Transverse colon (tissue), 4 donors: Measurements from ENCODE around the gene GRHPR. TPM values are rescaled to one million over a fixed set of nuclear protein-coding genes. Genes with fewer than 3 reads are reported as not detected.

ENCODE experiments used
- DNase-seq: peaks from one replicate; pipeline ENCODE4 v3.0.0-alpha.2; 2019
- H3K27ac ChIP-seq, 4 donors: fragments of 200-600 bp; sonication (generic); 2 replicates each; pipeline ENCODE4 v1.5.1; 2016 to 2018; ENCODE audit warnings: inconsistent platforms in 4 of 4
- H3K27me3 ChIP-seq: fragments of 200-600 bp; sonication (generic); 2 replicates; pipeline ENCODE4 v1.5.1; 2017; ENCODE audit warnings: inconsistent platforms
- H3K36me3 ChIP-seq, 4 donors: fragments of 200-600 bp; sonication (generic); 2 replicates each; pipeline ENCODE4 v1.5.1; 2017 to 2019; ENCODE audit warnings: inconsistent platforms in 4 of 4
- H3K4me1 ChIP-seq, 4 donors: fragments of 200-600 bp; sonication (generic); 2 replicates each; pipeline ENCODE4 v1.5.1; 2017 to 2020; ENCODE audit warnings: inconsistent platforms in 4 of 4
- H3K4me3 ChIP-seq, 4 donors: fragments of 200-600 bp; sonication (generic); 1 replicate in 1 of 4; 2 replicates in 3 of 4; pipeline versions ENCODE4 v1.5.1 to v1.6.1; 2017 to 2019; ENCODE audit warnings: inconsistent platforms in 4 of 4
- H3K9me3 ChIP-seq, 2 donors: fragments of 200-600 bp; sonication (generic); 2 replicates each; pipeline ENCODE4 v1.5.1; 2017 to 2019; ENCODE audit warnings: inconsistent platforms in 2 of 2
- EP300 ChIP-seq: sonication (generic); formaldehyde crosslinking; IDR thresholded peaks from one replicate; pipeline ENCODE4 v1.6.1; 2017; ENCODE audit warnings: antibody characterized with exemption, low read depth
- POLR2A ChIP-seq: fragments of 450-650 bp; IDR thresholded peaks from one replicate; pipeline ENCODE4 v1.6.1; 2016; ENCODE audit warnings: antibody characterized with exemption, mild to moderate bottlenecking, moderate library complexity
- POLR2AphosphoS5 ChIP-seq, 3 donors: sonication (generic); formaldehyde crosslinking; IDR thresholded peaks; one replicate each; pipeline ENCODE4 v1.6.1; 2016; ENCODE audit warnings: antibody characterized with exemption in 3 of 3
- WGBS, 2 donors: methylation state at CpG; one replicate each; pipeline ENCODE4 v1.1.5; 2018; ENCODE audit warnings: low coverage in 1 of 2; 5-methylcytosine and 5-hydroxymethylcytosine counted together
- in situ Hi-C, 4 donors: fragments of 200-750 bp; cut with MboI; loops; one replicate each; pipeline versions ENCODE4 v1.15.0 to v1.15.1; 2017; ENCODE audit warnings: low sequenced_read_pairs in 3 of 4, low pct_ligation_motif_present in 1 of 4, low pct_unique_long_range_greater_than_20kb in 1 of 4
- intact Hi-C: fragments of 100-400 bp; cut with DNase I; formaldehyde crosslinking; loops from one replicate; pipeline ENCODE4 v1.15.1; 2023; ENCODE audit warnings: low total_unique reads
- total RNA-seq, 4 donors: library from RNA; depleted of rRNA; stranded (reverse); fragments of >200 nt; gene quantifications; one replicate each; pipeline ENCODE4 v1.1.0, GENCODE V29; 2016
- TF ChIP-seq, protein P1 (sequence below), 5 experiments: fragments of 200-600 bp in 3 of 5; fragments of 450-650 bp in 2 of 5; sonication (generic) in 3 of 5; IDR thresholded peaks; 1 replicate in 2 of 5; 2 replicates in 3 of 5; pipeline ENCODE4 v1.5.1; 2016 to 2017; ENCODE audit warnings: antibody characterized with exemption in 5 of 5, inconsistent platforms in 3 of 5, mild to moderate bottlenecking in 2 of 5, moderate library complexity in 1 of 5

The GRHPR gene
- total RNA-seq, 4 donors from 2014 or later = 48.6 to 131 (median 104) TPM

- DNase-seq = no peak
- H3K4me3 ChIP-seq = no peak overlapping the region
- intact Hi-C loops (no loop called here), in situ Hi-C loops (no loop called here)
- no peaks in the 10 kb centered on the region for H3K27me3 ChIP-seq
- no peaks in the 10 kb centered on the region for H3K9me3 ChIP-seq
- TF ChIP-seq POLR2A = no peak
- TF ChIP-seq, protein P1, sequence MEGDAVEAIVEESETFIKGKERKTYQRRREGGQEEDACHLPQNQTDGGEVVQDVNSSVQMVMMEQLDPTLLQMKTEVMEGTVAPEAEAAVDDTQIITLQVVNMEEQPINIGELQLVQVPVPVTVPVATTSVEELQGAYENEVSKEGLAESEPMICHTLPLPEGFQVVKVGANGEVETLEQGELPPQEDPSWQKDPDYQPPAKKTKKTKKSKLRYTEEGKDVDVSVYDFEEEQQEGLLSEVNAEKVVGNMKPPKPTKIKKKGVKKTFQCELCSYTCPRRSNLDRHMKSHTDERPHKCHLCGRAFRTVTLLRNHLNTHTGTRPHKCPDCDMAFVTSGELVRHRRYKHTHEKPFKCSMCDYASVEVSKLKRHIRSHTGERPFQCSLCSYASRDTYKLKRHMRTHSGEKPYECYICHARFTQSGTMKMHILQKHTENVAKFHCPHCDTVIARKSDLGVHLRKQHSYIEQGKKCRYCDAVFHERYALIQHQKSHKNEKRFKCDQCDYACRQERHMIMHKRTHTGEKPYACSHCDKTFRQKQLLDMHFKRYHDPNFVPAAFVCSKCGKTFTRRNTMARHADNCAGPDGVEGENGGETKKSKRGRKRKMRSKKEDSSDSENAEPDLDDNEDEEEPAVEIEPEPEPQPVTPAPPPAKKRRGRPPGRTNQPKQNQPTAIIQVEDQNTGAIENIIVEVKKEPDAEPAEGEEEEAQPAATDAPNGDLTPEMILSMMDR (IDR thresholded peaks at IDR 0.05) = no peak
- TF ChIP-seq EP300 = no peak
- TF ChIP-seq POLR2AphosphoS5 (IDR thresholded peaks at IDR 0.05) = no peak
- 87 to 97% methylated on average over 9 to 12 of the region's 12 CpGs for WGBS, 2 donors
- no peak overlapping the region for H3K27ac ChIP-seq
- H3K36me3 ChIP-seq = no peaks in the 10 kb centered on the region
- peaks cover 10 to 28% (median 23%) of the 10 kb centered on the region in 4 donors for H3K4me1 ChIP-seq
Observed at GRCh38 chr9:37420271-37421215, 2.0 kb upstream of the GRHPR start.

- Histone ChIP-seq H3K27ac (peak overlapping the region; percentile 86 to 93 (median 88)), H3K27me3 (no peaks in the 10 kb centered on the region), H3K9me3 (no peaks in the 10 kb centered on the region), H3K36me3 (peaks cover 0 to under 1% (median 0%) of the 10 kb centered on the region in 4 donors), H3K4me1 (peaks cover 10 to 28% (median 23%) of the 10 kb centered on the region in 4 donors), H3K4me3 (peak overlapping the region in 3 of 4 donors; percentile 63 to 81 (median 74))
- in situ Hi-C loops = no loop called here
- TF ChIP-seq POLR2AphosphoS5 (IDR thresholded peaks at IDR 0.05) (no peak), POLR2A (no peak), EP300 (no peak)
- TF ChIP-seq, protein P1 (IDR thresholded peaks at IDR 0.05) = no peak
- intact Hi-C loops = no loop called here
- WGBS, 2 donors = 59 to 76% methylated on average over 4 to 8 of the region's 8 CpGs
- DNase-seq = no peak
Observed at GRCh38 chr9:37421914-37422288, 595 bp upstream of the GRHPR start.

GRCh38 chr9:37423508-37423907 lies 1.0 kb downstream of the GRHPR start:
- no peak for TF ChIP-seq POLR2AphosphoS5 (IDR thresholded peaks at IDR 0.05)
- TF ChIP-seq POLR2A = no peak
- TF ChIP-seq, protein P1 (IDR thresholded peaks at IDR 0.05) = no peak
- no peak for TF ChIP-seq EP300
- H3K4me1 ChIP-seq = peaks cover 10 to 28% (median 23%) of the 10 kb centered on the region in 4 donors
- H3K27ac ChIP-seq = peak overlapping the region in 1 of 4 donors; percentile 93
- intact Hi-C loops = no loop called here
- H3K36me3 ChIP-seq = peaks cover 0 to 16% (median 4%) of the 10 kb centered on the region in 4 donors
- in situ Hi-C loops = no loop called here
- WGBS, 2 donors = 17 to 59% methylated on average over 1 to 2 of the region's 2 CpGs
- H3K4me3 ChIP-seq = peak overlapping the region in 3 of 4 donors; percentile 63 to 81 (median 74)
- H3K9me3 ChIP-seq = no peaks in the 10 kb centered on the region
- DNase-seq = no peak
- no peaks in the 10 kb centered on the region for H3K27me3 ChIP-seq

- intact Hi-C loops = loop anchor here (2.0 kb wide), 1 partner anchor 39 kb away; no protein-coding TSS in a partner anchor
- no peak overlapping the region for H3K27ac ChIP-seq
- in situ Hi-C loops = no loop called here
- H3K9me3 ChIP-seq = no peaks in the 10 kb centered on the region
- H3K27me3 ChIP-seq = no peaks in the 10 kb centered on the region
- no peak for DNase-seq
- no peak overlapping the region for H3K4me3 ChIP-seq
- whole genome bisulfite sequencing, 2 donors = 78% methylated on average over 8 of the region's 8 CpGs; no CpG with 5 or more reads in 1 of the 2 donors
- TF ChIP-seq POLR2A (no peak), POLR2AphosphoS5 (IDR thresholded peaks at IDR 0.05) (no peak), EP300 (no peak)
- TF ChIP-seq, protein P1 (IDR thresholded peaks at IDR 0.05) = no peak
- peaks cover 10 to 28% (median 23%) of the 10 kb centered on the region in 4 donors for H3K4me1 ChIP-seq
- peaks cover 0 to 21% (median 6%) of the 10 kb centered on the region in 4 donors for H3K36me3 ChIP-seq
Observed at GRCh38 chr9:37424204-37424685, 1.7 kb downstream of the GRHPR start.
